A549 (cell line): ENCODE results near the gene UVSSA. TPM values are rescaled to one million over a fixed set of nuclear protein-coding genes. Genes with fewer than 3 reads are reported as not detected.

Source experiments
- ATAC-seq, 2 experiments: fragments of 200-7000 bp in 1 of 2; fragments of >200 bp in 1 of 2; cut with Nextera tagmentation in 1 of 2; cut with Tn5 transposase in 1 of 2; 3 replicates each; pipeline versions ENCODE4 v1.8.0 to v1.9.1; 2018 to 2020; ENCODE audit warnings: mild to moderate bottlenecking in 1 of 2, moderate library complexity in 1 of 2
- CTCF ChIA-PET: fragments of 300-600 bp; sonication (Branson Sonifier 250); formaldehyde crosslinking; extraction: SDS; loops from one replicate; lab custom pipeline; 2021; ENCODE audit warnings: antibody characterized with exemption, inconsistent platforms; lab: Yijun Ruan, JAX
- POLR2A ChIA-PET: fragments of 350-600 bp; formaldehyde crosslinking; extraction: SDS; loops from one replicate; lab custom pipeline; 2021; ENCODE audit warnings: antibody characterized with exemption, inconsistent platforms; lab: Yijun Ruan, JAX
- DNase-seq, 2 experiments: peaks; one replicate each; pipeline versions ENCODE4 v3.0.0 to v3.0.0-alpha.2; 2011 to 2016; ENCODE audit warnings: low read depth in 1 of 2, low spot score in 1 of 2
- FAIRE-seq: peaks from 2 replicates; lab custom pipeline; 2011; peaks lifted over from hg19 to GRCh38; lab: Jason Lieb, UNC
- H3K27ac ChIP-seq, 2 experiments: fragments of >200 bp; sonication (Bioruptor Twin); formaldehyde crosslinking; 3 replicates each; pipeline ENCODE4 v1.5.1; 2016 to 2017
- H3K4me1 ChIP-seq: fragments of >200 bp; sonication (Bioruptor Twin); formaldehyde crosslinking; 3 replicates; pipeline ENCODE4 v1.6.1; 2016
- H3K4me2 ChIP-seq: fragments of >200 bp; sonication (Bioruptor Twin); formaldehyde crosslinking; 3 replicates; pipeline ENCODE4 v1.6.1; 2016
- H3K4me3 ChIP-seq: fragments of >200 bp; sonication (Bioruptor Twin); formaldehyde crosslinking; 3 replicates; pipeline ENCODE4 v1.5.1; 2016
- H3K9me3 ChIP-seq: fragments of >200 bp; sonication (Bioruptor Twin); formaldehyde crosslinking; 3 replicates; pipeline ENCODE4 v1.6.1; 2016
- CBX8 ChIP-seq: fragments of 200-600 bp; sonication (generic); IDR thresholded peaks from 2 replicates; pipeline ENCODE4 v1.6.1; 2016
- ESRRA ChIP-seq: fragments of 150-350 bp; IDR thresholded peaks from 2 replicates; pipeline ENCODE4 v1.6.1; 2014; ENCODE audit warnings: mild to moderate bottlenecking, low read length, borderline replicate concordance
- FOSB ChIP-seq: fragments of 250-450 bp; sonication (Bioruptor Pico); IDR thresholded peaks from 2 replicates; pipeline ENCODE4 v1.5.0; 2020; ENCODE audit warnings: mild to moderate bottlenecking, moderate library complexity
- FOXS1 ChIP-seq: fragments of 250-450 bp; sonication (Bioruptor Pico); IDR thresholded peaks from 2 replicates; pipeline ENCODE4 v1.5.0; 2020; ENCODE audit warnings: mild to moderate bottlenecking, moderate library complexity
- JUNB ChIP-seq: fragments of >200 bp; sonication (Bioruptor Twin); formaldehyde crosslinking; IDR thresholded peaks from 2 replicates; pipeline ENCODE4 v1.6.1; 2016
- KDM1A ChIP-seq: fragments of 200-600 bp; sonication (generic); IDR thresholded peaks from 2 replicates; pipeline ENCODE4 v1.6.1; 2016; ENCODE audit warnings: low read depth, mild to moderate bottlenecking
- MAZ ChIP-seq: fragments of 150-350 bp; IDR thresholded peaks from 2 replicates; pipeline ENCODE4 v1.6.1; 2014; ENCODE audit warnings: antibody characterized with exemption, low read depth, low read length, borderline replicate concordance
- NPAS2 ChIP-seq: fragments of 250-450 bp; sonication (Bioruptor Pico); IDR thresholded peaks from 2 replicates; pipeline ENCODE4 v1.8.0; 2022; ENCODE audit warnings: mild to moderate bottlenecking, moderate library complexity, borderline replicate concordance
- POLR2A ChIP-seq: IDR thresholded peaks from 2 replicates; pipeline ENCODE4 v1.6.1; 2012; ENCODE audit warnings: mild to moderate bottlenecking, low read length
- RAD21 ChIP-seq, 2 experiments: fragments of >200 bp in 1 of 2; sonication (Bioruptor Twin) in 1 of 2; formaldehyde crosslinking in 1 of 2; IDR thresholded peaks in 1 of 2; conservative IDR thresholded peaks in 1 of 2; 2 replicates in 1 of 2; 3 replicates in 1 of 2; pipeline ENCODE4 v1.6.1; 2012 to 2018; ENCODE audit warnings: inconsistent platforms in 1 of 2
- SMC3 ChIP-seq: fragments of >200 bp; sonication (Bioruptor Twin); formaldehyde crosslinking; IDR thresholded peaks from 3 replicates; pipeline ENCODE4 v1.6.1; 2018; ENCODE audit warnings: inconsistent platforms
- ZSCAN20 ChIP-seq: fragments of 250-450 bp; sonication (Bioruptor Pico); IDR thresholded peaks from 2 replicates; pipeline ENCODE4 v1.8.0; 2022; ENCODE audit warnings: mild to moderate bottlenecking, moderate library complexity
- WGBS: methylation state at CpG from one replicate; pipeline ENCODE4 v1.1.6; 2017; ENCODE audit errors: missing lambda C conversion rate; 5-methylcytosine and 5-hydroxymethylcytosine counted together
- polyA plus RNA-seq, 4 experiments: library from polyadenylated mRNA; depleted of rRNA in 3 of 4; stranded (reverse); fragments of >200 nt; fragmentation: RNase III in 1 of 4; extraction: RNeasy Plus Mini Kit Qiagen cat#74134 plus additional on column Dnase treatment in 1 of 4; gene quantifications; 2 replicates in 3 of 4; 3 replicates in 1 of 4; pipeline ENCODE4 v1.2.3, GENCODE V29; 2011 to 2017
- TF ChIP-seq, protein P1 (sequence below): fragments of 250-450 bp; sonication (Bioruptor Pico); IDR thresholded peaks from 2 replicates; pipeline ENCODE4 v1.5.0; 2021; ENCODE audit warnings: mild to moderate bottlenecking, moderate library complexity, borderline replicate concordance
- TF ChIP-seq, protein P2 (sequence below): fragments of 250-450 bp; sonication (Bioruptor Pico); IDR thresholded peaks from 2 replicates; pipeline ENCODE4 v1.5.0; 2020; ENCODE audit warnings: low read depth, mild to moderate bottlenecking, moderate library complexity
- TF ChIP-seq, protein P3 (sequence below): fragments of >200 bp; sonication (Bioruptor Twin); formaldehyde crosslinking; IDR thresholded peaks from 3 replicates; pipeline ENCODE4 v1.5.1; 2016
- TF ChIP-seq, protein P4 (sequence below): IDR thresholded peaks from 2 replicates; pipeline ENCODE4 v1.6.1; 2012

The UVSSA gene
- polyA plus RNA-seq, 2 of the 4 experiments (the other 2 are of a cell fraction) = 4.5 to 6.9 TPM

DNA sequence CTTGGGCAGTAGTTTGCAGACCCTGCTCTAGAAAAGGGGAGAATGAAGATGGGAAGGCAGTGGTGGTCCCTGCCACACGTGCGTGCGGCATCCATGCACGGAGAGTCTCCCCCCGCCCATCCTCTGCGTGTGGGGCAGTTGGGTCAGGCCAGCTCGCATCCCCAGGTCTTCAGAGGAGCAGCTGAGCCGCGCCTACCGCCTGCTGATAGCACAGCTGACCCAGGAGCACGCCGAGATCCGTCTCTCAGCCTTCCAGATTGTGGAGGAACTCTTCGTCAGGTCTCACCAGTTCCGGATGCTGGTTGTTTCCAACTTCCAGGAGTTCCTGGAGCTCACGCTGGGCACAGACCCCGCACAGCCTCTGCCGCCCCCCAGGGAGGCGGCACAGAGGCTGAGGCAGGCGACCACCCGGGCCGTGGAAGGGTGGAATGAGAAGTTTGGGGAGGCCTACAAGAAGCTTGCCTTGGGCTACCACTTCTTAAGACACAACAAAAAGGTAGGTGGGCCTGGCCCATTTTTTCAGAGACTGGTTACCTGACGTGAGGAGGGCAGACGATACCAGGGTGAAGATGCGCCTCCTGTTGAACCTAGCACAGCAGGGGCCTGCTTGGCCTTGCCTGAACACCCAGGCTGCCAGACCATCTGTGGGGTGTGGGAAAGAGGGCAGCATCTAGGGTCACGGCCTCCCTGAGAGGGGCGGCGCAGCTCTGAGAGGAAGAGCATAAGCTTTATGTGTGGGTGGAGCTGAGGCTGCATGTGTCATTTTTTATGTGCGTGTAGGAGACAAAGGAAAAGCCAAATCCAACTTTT is 2.6 kb downstream of the UVSSA start (continued):
- TF ChIP-seq, protein P1, sequence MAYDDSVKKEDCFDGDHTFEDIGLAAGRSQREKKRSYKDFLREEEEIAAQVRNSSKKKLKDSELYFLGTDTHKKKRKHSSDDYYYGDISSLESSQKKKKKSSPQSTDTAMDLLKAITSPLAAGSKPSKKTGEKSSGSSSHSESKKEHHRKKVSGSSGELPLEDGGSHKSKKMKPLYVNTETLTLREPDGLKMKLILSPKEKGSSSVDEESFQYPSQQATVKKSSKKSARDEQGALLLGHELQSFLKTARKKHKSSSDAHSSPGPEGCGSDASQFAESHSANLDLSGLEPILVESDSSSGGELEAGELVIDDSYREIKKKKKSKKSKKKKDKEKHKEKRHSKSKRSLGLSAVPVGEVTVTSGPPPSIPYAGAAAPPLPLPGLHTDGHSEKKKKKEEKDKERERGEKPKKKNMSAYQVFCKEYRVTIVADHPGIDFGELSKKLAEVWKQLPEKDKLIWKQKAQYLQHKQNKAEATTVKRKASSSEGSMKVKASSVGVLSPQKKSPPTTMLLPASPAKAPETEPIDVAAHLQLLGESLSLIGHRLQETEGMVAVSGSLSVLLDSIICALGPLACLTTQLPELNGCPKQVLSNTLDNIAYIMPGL = no peak

DNA sequence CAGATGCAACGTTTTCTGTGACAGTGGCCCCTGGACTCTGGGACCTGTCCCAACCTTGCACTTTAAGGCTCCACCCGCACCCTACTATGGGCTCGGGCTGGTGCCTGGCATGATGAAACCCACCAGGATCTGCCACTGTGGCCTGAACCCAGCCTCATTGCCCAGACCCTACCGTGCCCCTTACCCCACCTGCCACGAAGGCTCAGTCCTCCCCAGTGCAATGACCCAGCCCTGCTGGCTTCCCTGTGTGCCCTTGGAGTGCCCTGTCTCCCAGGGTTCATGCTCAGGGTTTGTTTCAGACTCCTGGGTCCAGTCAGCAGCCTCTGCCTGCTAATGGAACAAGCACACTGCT is 3.1 kb downstream of the UVSSA start:
- no peak for FAIRE-seq
- WGBS = 86% methylated on average over 3 of the region's 5 CpGs
- Histone ChIP-seq H3K4me2 (no peak overlapping the region), H3K4me3 (no peak overlapping the region), H3K27ac (no peak overlapping the region), H3K9me3 (no peaks in the 10 kb centered on the region), H3K4me1 (peaks cover 11% of the 10 kb centered on the region; the same call in 1 of the 3 replicates)
- POLR2A ChIA-PET = no interaction called here
- ATAC-seq = no peak
- no peak for TF ChIP-seq CBX8
- TF ChIP-seq, protein P1 = no peak
- no peak for TF ChIP-seq POLR2A
- TF ChIP-seq KDM1A = no peak
- no peak for TF ChIP-seq NPAS2 (CRISPR knock-in tag)
- no peak for TF ChIP-seq MAZ
- no peak for TF ChIP-seq FOXS1 (CRISPR knock-in tag)
- TF ChIP-seq ZSCAN20 = no peak
- TF ChIP-seq ESRRA = no peak
- TF ChIP-seq, protein P2, sequence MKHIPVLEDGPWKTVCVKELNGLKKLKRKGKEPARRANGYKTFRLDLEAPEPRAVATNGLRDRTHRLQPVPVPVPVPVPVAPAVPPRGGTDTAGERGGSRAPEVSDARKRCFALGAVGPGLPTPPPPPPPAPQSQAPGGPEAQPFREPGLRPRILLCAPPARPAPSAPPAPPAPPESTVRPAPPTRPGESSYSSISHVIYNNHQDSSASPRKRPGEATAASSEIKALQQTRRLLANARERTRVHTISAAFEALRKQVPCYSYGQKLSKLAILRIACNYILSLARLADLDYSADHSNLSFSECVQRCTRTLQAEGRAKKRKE (CRISPR knock-in tag) = no peak
- no peak for DNase-seq
- CTCF ChIA-PET = interaction anchor here (0.9 to 1.8 kb wide), 5 partner anchors 15 to 279 kb away, joined by 3 to 11 read pairs (median 6); no protein-coding TSS in a partner anchor

DNA sequence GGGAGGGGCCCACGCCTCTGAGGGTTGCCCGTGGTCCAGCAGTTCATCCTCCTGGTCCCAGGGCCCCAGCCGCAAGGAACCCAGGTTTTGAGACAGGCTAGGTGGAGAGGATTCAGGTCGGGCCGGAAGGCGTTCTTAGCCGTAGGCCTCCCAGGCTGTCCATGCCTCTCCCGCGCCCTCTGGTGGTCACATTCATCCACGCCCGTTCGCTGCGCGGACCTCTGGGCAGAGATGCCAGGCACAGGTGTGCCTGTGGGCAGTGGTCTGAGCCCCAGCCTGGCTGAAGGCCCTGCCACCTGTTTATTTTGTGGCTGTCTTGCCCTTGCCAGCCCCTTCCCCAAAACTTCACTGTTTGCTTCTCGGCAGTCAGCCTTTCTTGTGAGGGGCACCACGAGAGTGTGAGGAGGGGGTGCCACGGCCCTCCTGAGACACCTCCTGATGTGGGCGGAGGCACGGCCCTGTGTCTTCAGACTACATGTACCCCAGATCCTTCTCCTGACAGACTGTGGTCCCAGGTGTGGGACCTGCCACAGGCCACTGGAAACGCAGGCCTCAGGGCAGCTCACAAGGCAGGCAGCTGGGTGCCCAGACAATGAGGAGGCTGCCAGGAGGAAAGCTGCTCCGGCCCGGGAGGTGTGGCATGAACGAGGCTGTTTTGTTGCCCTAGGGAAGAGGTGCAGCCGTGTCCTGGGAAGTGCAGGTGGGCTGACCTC is 5.0 kb downstream of the UVSSA start:
- POLR2A ChIA-PET = no interaction called here
- ATAC-seq = peak; percentile 57 to 80; a peak in 5 of 6 replicates
- H3K4me3 ChIP-seq = no peak overlapping the region
- H3K27ac ChIP-seq = 0 out of 6 replicates have a peak overlapping the region, but pooled peaks of 1 of the 2 experiments have one; percentile 40
- 13% methylated on average over 9 of the region's 24 CpGs for WGBS
- peak; percentile 65 to 70 for TF ChIP-seq RAD21 (conservative IDR thresholded peaks at IDR 0.05 in 1 of 2, IDR thresholded peaks at IDR 0.05 in 1 of 2)
- TF ChIP-seq FOSB (CRISPR knock-in tag) = no peak
- TF ChIP-seq JUNB = no peak
- TF ChIP-seq, protein P3, sequence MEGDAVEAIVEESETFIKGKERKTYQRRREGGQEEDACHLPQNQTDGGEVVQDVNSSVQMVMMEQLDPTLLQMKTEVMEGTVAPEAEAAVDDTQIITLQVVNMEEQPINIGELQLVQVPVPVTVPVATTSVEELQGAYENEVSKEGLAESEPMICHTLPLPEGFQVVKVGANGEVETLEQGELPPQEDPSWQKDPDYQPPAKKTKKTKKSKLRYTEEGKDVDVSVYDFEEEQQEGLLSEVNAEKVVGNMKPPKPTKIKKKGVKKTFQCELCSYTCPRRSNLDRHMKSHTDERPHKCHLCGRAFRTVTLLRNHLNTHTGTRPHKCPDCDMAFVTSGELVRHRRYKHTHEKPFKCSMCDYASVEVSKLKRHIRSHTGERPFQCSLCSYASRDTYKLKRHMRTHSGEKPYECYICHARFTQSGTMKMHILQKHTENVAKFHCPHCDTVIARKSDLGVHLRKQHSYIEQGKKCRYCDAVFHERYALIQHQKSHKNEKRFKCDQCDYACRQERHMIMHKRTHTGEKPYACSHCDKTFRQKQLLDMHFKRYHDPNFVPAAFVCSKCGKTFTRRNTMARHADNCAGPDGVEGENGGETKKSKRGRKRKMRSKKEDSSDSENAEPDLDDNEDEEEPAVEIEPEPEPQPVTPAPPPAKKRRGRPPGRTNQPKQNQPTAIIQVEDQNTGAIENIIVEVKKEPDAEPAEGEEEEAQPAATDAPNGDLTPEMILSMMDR = peak; percentile 71
- TF ChIP-seq SMC3 = peak; percentile 62
- TF ChIP-seq FOXS1 (CRISPR knock-in tag) = no peak
- TF ChIP-seq, protein P4, sequence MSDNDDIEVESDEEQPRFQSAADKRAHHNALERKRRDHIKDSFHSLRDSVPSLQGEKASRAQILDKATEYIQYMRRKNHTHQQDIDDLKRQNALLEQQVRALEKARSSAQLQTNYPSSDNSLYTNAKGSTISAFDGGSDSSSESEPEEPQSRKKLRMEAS = no peak
- FAIRE-seq = no peak
- H3K9me3 ChIP-seq = no peaks in the 10 kb centered on the region
- no peak overlapping the region for H3K4me2 ChIP-seq
- peak; percentile 58 to 69 for DNase-seq
- CTCF ChIA-PET = interaction anchor here (0.6 to 1.9 kb wide), 11 partner anchors 12 to 280 kb away, joined by 3 to 6 read pairs (median 3); no protein-coding TSS in a partner anchor
- peaks cover 11% of the 10 kb centered on the region; the same call in 1 of the 3 replicates for H3K4me1 ChIP-seq
